ENCODE results near the gene POU5F1.
A peak's percentile ranks its signal among the peaks of the same experiment; 100 is the strongest.
"Not testable (repeated sequence)": the region's sequence is repeated elsewhere in the genome, so short reads cannot be mapped to it uniquely, and the experiment has no call there.

Gene POU5F1

DNA sequence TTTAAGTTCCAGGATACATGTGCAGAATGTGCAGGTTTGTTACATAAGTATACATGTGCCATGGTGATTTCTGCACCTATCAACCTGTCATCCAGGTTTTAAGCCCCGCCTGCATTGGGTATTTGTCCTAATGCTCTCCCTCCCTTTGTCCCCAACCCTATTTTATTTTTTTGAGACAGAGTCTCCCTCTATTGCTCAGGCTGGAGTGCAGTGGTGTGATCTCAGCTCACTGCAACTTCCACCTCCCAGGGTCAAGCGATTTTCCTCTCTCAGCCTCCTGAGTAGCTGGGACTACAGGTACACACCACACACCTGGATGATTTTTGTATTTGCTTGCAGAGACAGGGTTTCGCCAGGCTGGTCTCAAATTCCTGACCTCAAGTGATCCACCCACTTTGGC, 18.7 kb upstream of the POU5F1 start:
- not testable (repeated sequence) for DNase-seq

GRCh38 chr6:31187780-31188194, 17.3 kb upstream of the POU5F1 start:
- no peak for DNase-seq

DNA sequence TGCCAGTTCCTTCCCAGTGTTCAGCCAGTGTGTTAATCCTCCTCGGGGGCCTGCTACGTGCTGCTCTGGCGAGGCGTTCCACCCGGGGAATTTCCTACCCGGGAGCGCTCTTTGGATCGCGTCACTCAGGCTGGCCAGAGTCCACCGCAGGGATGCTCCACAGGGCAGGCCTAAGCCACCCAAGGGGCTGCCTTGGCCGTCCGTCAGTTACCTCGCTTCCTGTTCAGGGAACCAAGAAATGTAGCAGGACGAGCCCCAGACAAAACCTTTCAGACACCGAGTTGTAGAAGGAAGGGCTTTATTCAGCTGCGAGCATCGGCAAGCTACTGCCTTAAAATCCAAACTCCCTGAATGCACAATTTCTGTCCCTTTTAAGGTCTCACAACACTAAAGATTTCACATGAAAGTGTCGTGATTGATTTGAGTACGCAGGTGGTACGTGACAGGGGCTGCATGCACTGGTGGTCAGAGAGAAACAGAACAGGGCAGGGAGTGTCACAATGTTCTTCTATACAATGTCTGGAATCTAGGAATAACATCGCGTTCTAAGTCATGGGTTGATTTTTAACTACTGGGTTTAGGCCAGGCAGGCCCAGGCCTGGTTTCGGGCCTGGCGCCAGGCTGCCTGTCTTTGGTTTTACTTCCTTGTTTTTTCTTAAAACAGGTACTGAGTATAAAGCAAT, 15.7 kb upstream of the POU5F1 start:
- DNase-seq, result no peak

DNA sequence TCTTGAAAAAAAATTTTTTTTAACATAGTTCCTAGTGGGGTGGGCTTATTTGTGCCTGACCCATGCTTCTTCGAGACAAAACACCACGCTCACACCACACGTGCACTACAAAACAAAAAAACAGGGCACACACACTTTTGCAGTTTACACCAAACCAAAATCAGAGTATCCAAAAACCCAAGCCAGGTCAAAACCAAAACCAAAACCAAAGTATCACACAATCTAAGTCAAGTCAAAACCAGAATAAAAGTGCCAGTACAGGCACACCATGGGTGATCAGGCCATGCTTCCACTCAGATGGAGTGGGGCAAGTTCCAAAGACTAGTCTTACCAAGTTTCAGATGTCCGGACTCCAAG, 15.2 kb upstream of the POU5F1 start:
- DNase-seq, result peak; percentile 21

- DNase-seq, result not testable (repeated sequence)
Measured at GRCh38 chr6:31183859-31184258, 13.4 kb upstream of the POU5F1 start.

GRCh38 chr6:31183287-31183686, 12.8 kb upstream of the POU5F1 start:
- DNase-seq, result not testable (repeated sequence)

DNA sequence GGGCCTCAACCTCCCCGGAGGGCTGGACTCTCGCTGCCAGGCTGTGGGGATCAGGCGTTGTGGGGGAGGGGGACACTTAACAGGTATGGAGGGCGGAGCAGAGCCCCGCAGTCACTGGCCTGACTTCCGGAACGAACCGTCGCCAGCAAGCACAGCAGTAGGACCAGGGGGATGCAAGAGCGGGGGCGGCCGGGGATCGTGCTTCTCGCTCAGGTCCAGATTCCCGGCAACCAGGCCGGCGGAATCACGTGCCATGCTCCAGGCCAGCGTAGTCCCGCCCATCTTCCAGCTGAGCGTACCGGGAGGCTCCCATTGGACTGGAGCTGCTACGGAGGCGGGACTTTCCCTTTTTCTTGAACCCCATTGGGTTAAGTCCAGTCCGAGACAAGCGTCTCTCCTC, 10.0 kb upstream of the POU5F1 start:
- no peak for DNase-seq

- DNase-seq, result no peak
Measured at GRCh38 chr6:31179896-31180295, 9.4 kb upstream of the POU5F1 start.

GRCh38 chr6:31179042-31179386, 8.5 kb upstream of the POU5F1 start:
- DNase-seq, result no peak

GRCh38 chr6:31178143-31179041, 7.9 kb upstream of the POU5F1 start:
- peak; percentile 38 for DNase-seq

GRCh38 chr6:31175971-31176370, 5.5 kb upstream of the POU5F1 start:
- peak; percentile 45 for DNase-seq

DNA sequence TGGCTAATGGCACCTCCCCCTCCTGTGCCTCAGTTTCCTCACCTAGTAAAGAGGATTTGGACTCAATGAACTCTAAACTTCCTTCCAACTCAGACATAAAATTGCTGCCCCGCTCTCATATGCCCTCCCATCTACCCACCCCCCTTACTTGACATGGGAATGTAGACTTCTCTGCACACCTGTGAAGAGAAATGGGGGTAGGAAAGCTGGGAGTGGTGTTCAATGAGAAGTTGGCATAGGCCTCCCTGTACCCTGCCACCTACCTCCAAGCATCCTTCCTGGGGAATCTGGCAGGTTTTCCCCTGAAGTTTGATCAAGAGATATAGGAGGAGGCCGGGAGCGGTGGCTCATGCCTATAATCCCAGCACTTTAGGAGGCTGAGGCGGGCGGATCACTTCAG, 3.9 kb upstream of the POU5F1 start:
- DNase-seq, result no peak

DNA sequence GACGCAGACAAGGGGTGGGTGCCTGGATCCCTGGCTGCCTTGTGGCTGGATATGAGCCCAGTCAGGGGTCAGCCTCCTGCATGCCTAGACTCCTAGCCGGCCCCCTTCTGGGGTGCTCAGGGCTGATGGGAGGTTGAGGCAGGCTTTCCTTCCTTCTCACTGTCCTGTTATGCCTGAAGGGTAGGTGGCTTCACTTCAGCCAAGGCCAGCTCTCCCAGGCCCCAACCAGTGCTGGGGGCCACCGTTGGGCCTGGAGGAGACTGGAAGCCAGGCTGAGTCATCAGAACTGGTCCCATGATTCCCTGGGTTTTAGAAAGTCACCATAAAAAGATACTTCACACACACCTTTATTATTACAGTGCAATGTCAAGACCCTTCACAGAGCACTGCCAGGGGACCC, 2.9 kb upstream of the POU5F1 start:
- DNase-seq, result no peak

- DNase-seq, result no peak
Measured at GRCh38 chr6:31172973-31173384, 2.5 kb upstream of the POU5F1 start.

DNA sequence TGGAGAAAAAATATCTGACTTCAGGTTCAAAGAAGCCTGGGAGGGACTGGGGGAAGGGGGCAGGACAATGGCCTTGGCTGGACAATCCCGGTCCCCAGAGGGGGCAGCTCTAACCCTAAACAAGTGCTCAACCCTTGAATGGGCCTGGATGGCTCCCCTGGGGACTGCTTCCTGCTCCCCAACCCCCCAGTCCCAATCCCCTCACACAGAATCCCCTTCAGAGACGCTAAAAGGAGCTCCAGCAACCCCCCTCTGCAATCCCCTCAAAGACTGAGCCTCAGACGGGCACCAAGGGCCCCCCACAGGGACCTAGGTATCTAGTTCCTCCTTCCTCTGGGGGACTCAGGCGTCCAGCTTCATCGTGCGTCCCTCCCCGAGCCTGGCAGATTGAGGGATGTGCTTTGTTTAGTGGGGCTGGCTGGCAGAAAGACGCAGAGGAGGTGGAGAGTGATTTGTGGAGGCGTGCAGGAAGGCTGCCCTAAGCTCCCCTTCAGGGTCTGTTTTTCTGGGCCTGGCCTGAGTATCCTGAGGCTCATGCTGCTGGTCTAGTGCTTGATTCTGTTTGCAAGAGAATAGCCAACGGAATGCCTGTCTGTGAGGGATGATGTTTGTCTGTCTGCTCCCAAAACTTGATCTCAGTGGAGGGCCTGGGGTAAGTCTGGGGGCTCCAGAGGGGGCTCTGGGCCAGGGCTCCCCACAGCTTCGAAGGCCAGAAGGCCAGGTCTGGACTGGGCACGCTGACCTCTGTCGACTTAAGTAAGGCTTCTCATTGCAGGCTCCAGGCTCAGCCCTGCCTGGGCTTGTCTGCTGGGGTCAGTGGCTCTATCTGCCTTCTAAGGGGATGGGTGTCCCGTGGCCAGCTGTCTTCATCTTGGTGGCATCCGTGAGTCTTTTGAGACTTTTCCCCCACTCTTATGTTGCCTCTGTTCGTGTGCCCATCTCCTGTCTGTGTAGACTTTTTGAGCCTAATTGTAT, 1.7 kb upstream of the POU5F1 start:
- no peak for DNase-seq

GRCh38 chr6:31170987-31171671, 647 bp upstream of the POU5F1 start:
- no peak for DNase-seq

GRCh38 chr6:31169858-31170599, 453 bp downstream of the POU5F1 start:
- not testable (repeated sequence) for DNase-seq

DNA sequence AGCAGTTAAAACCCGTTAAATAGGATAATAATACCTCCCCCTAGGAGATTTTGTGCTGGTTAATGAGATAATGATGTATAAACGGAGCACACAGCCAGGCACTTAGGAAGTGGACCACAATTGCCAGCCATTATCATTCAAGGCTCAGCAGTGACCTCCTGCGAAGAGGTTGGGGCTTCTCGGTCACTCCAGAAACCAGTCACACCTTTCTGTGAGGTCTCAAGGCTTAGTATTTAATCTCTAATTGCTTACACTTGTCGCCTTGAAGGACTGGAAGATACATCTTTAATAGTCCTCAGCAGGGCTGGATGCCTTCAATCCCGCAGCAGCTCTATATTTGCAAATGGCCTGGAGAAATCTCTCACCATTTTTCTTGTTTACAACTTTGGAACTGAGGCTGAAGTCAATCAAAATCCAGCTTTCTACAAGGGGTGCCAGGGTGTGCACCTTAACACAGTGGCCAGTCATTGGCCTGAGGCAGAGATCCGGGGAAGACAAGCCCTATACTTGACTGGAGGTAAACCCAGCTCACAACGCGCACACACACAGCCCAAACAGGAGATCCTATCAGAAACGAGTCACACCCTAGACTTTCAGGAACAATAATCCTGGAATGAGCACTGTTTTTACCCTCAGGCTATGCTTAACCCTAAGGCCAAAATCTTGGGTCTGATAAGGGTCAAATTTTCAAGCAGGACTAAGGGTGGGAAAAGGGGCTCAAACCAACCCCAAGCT, 1.2 kb downstream of the POU5F1 start:
- no peak for DNase-seq

- no peak for DNase-seq
Measured at GRCh38 chr6:31168606-31169005, 1.9 kb downstream of the POU5F1 start.

DNA sequence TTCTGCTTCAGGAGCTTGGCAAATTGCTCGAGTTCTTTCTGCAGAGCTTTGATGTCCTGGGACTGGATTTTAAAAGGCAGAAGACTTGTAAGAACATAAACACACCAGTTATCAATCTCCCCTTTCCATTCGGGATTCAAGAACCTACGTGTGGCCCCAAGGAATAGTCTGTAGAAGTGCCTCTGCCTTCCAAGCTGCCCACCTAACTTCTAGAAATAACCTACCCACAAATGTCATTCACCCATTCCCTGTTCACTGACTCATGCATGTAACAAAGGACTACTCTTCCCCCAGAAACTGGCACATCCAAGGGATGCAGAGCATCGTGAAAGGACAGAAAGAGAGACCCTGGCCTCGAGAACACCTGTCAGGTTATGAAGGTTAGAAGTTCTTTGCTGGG, 4.5 kb downstream of the POU5F1 start:
- DNase-seq, result no peak

All from OCI-M1 (cell line).